GM18505 (cell line): ENCODE results near the gene ARHGEF4.

Experiments
- ATAC-seq: cut with Tn5 transposase; IDR thresholded peaks from one replicate; pipeline ENCODE4 v1.9.1; 2021; ENCODE audit not compliant: unreplicated experiment
- POLR2A ChIP-seq: IDR thresholded peaks from 4 replicates; pipeline ENCODE4 v1.6.1; 2011; ENCODE audit warnings: borderline replicate concordance; ENCODE audit not compliant: insufficient read depth, insufficient read length; ENCODE audit errors: extremely low read depth

The ARHGEF4 gene

DNA sequence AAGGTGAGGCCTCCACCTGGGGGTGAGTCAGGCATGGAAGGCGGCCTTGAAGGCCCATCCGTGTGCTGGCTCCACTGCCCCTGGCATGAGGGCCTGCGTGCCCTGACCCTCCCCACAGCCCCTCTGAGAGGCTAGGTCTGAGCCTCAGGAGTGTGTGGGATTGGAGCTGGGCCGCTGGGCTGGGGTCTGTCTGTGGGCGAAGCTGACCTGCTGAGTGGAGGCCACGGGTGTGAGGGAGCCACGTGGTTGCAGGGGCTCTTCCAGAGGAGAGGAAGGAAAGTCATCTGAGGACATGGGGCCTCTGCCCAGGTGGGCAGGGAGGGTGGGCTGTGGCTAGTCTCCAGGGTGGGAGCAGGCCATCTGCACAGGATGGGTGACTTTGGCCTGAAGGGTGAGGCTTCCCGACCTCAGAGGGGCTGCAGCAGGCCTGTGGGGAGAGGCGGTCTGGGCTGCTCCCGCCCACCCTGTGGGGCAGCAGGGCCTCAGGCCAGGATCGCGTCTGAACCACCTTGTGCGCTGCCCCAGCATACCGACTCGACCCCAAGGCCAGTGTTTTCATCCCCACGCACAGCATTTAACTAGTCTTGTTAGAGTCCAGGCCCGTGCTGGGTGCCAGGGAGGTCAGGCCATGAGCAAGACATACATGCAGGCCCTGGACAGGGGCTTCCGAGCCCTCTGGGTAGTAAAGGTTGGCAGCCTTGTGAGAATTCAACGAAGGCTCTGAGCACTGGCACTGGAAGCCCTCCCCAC lies 11.2 kb downstream of the ARHGEF4 start:
- ATAC-seq, result no peak
- TF ChIP-seq POLR2A, result no peak

DNA sequence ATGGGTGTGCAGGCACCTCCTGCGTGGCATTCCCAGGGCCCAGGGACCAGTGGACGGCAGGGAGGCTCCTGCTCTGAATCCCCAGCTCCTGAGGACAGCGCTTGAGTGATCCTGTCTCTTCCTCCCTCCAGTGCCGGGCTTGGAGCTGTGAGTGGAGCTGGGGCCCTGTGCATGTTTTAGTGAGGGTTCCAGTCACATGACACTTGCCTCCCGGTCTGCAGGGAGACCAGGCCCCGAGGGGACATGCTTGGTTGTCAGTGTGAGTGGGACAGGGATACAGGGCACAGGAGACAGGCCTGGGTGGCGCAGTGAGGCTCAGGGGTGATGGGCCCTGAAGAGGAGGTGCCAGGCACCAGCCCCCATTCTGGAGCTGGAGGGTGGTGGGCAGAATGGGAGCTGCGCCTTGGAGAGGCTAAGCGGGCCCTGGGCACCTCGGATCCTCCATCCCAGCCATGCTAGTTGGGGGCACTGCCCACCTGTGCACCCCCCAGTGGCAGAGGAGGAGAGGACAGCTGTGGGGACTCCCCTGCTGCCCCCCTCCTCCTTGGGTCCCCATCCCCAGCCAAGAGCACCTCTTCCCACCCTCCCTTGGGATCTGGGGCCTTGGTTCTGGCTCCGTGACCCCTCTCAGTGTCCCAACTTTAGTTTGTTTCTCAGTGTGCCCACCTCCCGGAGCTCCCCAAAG lies 12.0 kb downstream of the ARHGEF4 start:
- ATAC-seq, result no peak
- no peak for TF ChIP-seq POLR2A

DNA sequence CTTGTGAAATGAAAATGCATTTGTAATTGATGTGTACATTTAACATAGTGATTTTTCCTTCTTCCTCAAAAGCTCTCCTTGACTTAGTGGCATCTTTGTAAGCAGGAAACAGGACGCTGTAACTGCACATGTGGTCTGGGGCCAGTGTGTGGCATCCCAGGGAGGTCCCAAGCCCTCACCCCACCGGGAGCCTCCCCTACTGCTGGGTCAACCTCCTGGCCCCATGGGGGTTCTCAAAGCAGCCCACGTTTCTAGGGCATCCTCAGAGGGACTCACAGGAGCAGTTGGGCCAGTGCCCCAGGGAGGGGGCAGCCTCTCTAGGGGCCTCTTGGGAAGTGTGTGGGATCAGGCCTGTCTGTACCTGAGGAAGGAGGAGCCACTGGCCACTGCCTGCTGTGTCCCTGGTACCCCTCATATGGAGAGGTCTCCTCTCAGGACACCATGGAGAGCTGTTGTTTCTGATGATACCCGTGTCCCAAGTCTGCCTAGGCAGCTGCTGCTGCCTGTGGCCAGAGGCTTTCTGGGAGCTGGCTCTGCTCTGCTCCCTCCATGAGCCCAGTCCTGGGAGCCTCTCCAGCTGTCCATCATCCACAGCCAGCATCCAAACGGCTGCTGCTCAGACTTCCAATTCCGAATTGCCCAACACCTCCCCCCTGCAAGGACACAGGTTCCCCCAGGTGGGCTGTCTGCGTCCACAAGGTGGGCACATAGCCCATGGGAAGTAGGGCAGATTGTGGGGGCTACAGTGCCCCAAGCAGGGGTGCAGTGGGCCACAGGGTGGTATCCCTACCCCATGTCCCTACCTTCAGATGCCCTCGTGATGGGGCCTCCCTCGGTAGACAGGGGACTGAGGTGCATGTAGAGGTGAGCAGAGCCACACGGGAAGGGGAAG lies 13.4 kb downstream of the ARHGEF4 start:
- ATAC-seq, result no peak
- no peak for TF ChIP-seq POLR2A

DNA sequence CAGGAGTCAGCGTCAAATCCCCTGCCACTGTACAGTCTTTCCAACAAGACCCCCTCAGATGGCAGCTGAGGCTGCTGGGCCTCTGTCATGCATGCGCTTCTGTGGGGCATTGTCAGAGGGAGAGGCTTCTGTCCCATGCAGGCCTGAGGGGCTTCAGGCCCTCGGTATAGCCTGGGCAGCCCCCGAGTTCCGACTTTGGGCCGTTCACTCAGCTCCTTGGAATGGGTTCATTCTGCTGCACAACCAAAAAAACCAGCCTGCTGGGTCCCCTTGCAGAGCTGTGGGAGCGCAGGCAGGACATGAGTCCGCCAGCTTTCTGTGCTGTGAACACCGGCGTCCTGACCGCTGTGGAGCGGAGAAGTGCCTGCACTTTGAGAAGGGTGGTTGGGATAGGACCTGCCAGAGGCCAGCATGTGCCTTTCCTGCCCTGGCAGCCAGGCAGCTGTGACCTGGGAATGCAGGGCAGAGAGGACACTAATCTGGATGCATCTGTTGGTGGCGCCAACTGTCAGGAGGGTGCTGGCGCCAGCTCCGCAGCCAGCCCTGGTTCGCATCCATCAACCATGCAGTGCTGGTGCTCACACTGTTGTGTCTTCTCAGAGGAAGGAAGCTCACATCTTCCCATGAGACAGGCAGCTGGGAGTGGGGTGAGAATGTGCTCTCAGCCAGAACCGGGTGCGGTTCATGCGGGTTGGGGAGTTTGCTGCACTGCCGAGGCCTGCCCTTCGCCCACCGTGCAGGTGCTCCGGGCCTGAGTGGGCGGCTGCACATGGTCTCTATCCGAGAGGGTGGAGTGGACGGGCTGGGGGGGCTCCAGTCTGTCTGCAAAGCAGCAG lies 14.3 kb downstream of the ARHGEF4 start:
- TF ChIP-seq POLR2A, result no peak
- no peak for ATAC-seq

DNA sequence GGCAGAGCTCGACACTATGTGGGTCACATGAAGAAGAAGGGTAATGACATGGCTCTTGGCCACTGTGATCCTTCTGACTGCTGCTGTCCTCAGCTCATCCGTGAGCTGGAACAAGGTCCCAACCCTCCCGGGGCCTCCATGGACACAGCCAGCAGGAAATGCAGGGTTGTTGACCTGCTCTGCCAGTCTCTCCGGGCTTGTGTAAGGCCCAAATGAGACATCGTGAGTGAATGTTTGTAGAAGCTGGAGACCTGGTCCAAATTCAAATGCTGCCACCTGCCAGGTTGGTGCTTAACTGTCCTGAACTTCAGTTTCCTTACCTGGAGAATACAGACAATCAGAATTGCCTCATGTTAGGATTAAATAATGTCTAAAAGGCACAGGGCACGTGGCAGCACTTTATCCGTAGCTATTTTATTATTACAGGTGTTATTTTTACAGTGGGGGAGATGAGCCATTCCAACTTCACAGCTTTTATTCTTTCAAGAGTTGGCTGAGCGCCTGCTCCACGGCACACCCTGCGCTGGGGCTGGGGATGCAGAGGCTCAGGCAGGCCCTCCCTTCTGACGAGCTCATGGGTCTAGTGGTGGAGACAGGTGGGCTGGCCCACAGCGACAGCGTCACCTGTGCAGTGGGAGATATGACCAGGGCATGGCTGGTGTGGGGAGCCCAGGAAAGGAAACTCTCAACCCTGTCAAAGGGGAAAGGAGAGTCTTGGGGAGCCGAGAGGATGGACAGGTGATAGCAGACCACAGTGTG lies 15.1 kb downstream of the ARHGEF4 start:
- no peak for TF ChIP-seq POLR2A
- ATAC-seq, result no peak

DNA sequence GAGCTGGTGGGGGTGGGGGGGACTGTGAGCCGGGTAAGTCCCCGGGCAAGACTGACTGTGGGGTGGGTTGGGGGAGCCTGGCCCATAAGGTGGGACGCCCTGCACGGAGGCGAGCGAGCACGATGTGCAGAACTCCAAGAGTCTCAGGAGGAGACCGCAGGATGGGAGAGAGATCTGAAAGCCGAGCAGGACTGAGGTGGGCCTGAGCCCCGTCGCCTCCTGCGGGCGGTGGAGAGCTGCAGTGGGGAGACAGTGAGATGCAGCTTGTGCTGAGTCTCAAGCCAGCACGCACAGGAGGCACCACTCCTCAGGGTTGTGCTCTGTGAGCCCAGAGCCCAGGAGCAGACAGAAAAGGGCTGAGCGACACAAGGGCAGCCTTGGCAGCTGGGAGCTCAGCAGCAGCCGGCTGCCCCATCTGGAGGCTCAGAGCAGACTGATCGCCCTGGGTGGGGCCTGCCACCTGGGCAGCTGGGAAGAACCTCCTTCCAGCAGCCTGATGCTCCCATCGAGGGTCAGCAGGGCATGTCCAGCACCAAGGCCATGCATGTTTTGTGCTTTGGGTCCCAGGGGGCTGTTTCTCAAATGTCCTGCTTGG lies 15.9 kb downstream of the ARHGEF4 start:
- no peak for TF ChIP-seq POLR2A
- ATAC-seq, result no peak

DNA sequence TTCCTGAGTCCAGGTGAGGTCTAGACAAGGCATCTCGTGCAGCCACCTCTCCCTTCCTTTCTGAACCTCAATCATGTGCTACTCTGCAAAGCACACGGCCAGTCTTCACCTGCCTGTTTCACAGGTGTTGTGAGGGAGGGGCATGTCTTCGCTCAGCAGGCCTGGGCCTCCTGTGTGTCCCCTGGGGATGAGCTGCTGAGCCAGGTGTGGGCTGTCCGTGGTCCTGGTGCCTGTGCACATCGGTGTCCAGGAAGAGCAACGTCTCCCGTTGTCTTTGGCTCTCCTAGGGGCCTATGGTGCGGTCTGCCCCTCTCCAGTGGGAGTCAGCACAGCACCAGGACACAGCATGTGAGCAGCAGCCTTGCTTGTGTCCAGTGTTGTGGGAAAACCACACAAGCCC lies 16.7 kb downstream of the ARHGEF4 start:
- TF ChIP-seq POLR2A, result no peak
- no peak for ATAC-seq

DNA sequence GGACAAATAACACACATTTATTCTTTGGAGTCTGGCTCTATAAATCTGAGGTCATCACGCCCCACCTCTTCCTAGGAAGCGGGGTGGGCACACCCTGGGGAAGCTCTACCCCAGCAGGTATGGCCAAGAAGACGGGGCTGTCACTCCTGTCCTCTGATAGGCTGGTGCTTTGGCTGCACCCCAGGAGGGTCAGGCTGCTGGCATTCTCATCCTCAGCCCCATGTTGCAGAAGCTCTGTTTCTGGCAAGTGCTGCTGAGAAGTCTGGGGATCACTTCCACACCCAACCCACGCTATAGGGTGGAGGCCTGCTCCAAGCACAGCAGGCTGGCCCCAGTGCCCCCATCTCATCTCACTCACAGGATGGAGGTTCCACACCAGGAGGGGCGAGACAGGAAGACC lies 17.6 kb downstream of the ARHGEF4 start:
- ATAC-seq, result no peak
- TF ChIP-seq POLR2A, result no peak

DNA sequence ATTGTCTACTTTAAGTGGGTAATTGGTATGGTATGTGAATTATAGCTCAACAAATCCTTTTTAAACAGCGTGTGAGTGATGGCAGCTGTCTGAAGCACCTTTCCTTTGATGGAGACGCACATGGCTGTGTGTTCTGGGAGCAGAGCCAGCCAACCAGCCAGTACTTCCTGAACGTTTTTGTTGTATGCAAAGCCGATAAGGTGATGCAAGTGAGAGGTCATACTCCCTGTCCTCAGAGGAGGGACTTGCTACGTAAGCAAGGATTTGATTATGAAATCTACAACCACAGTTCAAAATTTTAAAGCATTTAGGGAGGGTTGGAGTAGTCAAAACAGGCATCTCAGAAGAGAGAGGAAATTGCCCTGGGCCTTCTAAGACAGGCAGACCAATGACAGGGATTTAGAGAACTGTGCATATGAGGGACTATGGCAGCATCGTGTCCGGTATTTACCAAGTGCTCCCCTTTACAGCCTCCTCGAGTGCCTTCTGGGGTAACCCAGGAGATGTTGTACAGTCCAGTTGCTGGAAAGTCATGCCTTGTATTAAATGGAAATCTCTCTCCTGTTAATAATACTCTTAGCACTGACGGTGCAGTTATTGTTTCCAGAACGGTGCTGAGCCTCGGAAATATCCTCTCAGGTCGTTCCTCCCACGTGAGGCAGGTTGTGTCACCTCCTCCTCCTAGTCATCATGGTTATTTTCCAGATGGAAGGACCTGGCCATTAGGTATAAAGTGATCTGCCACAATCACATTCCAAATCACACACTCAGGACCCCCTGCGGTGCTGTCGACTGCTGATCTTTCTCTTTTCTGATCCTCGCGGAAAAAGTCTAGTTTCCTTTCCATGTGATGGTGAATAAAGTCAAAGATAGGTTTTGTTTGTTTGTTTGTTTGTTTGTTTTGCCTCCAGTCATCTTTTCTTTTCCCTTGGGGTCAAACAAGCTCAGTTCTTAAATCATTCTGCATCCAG lies 28.4 kb downstream of the ARHGEF4 start:
- TF ChIP-seq POLR2A, result no peak
- no peak for ATAC-seq

DNA sequence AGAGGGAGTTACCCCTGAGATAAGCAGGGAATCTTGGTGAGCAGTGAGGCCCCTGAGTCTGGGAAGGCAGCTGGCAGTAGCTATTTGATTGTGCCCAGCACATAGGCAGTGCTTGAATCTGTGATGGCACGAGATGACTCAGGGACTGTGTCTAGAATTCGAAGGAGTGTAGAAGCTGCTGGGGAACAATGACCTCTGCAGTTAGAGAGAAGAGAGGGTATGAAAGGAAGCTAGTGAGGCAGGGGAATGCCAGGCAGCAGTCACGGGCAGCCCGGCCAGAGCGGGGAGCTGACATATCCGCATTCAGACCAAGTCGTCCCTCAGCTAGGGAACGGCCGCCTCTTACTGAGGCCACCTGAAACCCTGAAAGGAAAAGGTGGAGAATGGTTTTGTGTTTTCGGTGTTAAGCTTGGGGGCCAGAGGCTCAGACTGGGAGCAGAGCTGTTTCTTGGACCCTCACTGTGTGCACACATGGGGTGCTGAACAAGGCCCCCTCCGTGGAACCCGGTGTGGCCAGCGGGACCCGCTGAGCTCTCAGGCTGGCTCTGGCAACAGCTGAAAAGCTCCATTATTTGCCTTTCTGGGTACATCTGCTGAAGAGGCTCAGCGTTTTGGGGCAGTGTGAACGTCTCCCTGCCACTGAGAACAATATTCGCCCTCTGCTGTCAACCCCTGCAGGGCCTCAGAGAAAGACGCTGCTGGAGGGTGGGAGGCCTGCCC lies 32.9 kb downstream of the ARHGEF4 start:
- no peak for TF ChIP-seq POLR2A
- ATAC-seq, result no peak

DNA sequence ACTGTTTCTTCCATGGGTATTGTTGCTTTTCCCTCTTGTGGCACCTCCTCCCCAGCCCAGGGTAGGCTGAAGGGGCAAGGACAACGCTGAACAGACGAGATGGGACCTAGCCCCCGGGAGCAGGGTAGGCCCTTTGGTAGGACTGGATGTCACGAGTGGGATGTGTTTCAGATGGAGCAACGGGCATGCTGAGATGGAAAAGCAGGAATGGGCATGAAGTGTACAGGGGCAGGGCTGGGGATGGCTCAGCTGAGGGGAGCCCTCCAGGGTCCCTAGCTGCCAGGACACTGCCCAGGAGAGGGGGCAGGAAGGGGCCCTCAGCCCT lies 33.4 kb downstream of the ARHGEF4 start:
- no peak for ATAC-seq
- no peak for TF ChIP-seq POLR2A

DNA sequence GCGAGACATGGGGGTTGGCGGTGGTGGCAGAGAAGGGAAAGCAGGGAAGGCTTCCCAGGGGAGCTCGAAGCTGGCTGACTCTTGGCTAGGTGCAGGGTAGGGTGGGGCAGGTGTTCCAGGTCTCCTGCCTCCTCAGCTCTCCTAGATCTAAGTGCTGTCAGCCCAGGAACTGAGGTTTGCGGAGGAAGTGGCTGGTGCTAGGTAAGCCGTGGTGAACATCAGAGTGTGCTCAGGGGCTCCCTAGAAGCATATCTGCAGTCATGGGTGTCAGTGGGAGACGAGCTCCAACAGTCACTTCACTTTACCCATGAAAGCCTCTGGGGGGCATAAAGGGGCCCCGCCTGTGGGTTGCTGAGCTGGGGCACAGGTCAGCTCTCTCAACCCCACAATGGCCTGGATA lies 34.1 kb downstream of the ARHGEF4 start:
- no peak for TF ChIP-seq POLR2A
- no peak for ATAC-seq
